Upper lobe of right lung (tissue), 1 donor: ENCODE data around the gene COL28A1. TPM values are rescaled to one million over a fixed set of nuclear protein-coding genes. Genes with fewer than 3 reads are reported as not detected.

Experiments used
- ATAC-seq: fragments of 200-7000 bp; cut with Tn5 transposase; one replicate; pipeline ENCODE4 v1.9.1; 2020; ENCODE audit warnings: mild to moderate bottlenecking, moderate library complexity
- DNase-seq: peaks from one replicate; pipeline ENCODE4 v3.0.0-alpha.2; 2020
- H3K27ac ChIP-seq: fragments of 200-600 bp; one replicate; pipeline ENCODE4 v1.8.0; 2022
- H3K27me3 ChIP-seq: fragments of 200-600 bp; one replicate; pipeline ENCODE4 v1.8.0; 2022; ENCODE audit warnings: mild to moderate bottlenecking
- H3K36me3 ChIP-seq: fragments of 200-600 bp; one replicate; pipeline ENCODE4 v1.8.0; 2022
- H3K4me1 ChIP-seq: fragments of 200-600 bp; one replicate; pipeline ENCODE4 v1.8.0; 2022
- H3K4me3 ChIP-seq: fragments of 200-600 bp; one replicate; pipeline ENCODE4 v1.8.0; 2022; ENCODE audit warnings: mild to moderate bottlenecking
- H3K9me3 ChIP-seq: fragments of 200-600 bp; one replicate; pipeline ENCODE4 v1.8.0; 2022
- CTCF ChIP-seq: fragments of 200-600 bp; IDR thresholded peaks from one replicate; pipeline ENCODE4 v1.8.0; 2022; ENCODE audit warnings: antibody characterized with exemption
- intact Hi-C: fragments of 100-400 bp; cut with DNase I; formaldehyde crosslinking; loops from one replicate; pipeline ENCODE4 v1.11.0; 2022
- total RNA-seq: library from RNA; stranded (reverse); fragmentation: NEBNext Ultra II Directional; extraction: Animal tissue kit (Norgen Biotek cat#: 25700); gene quantifications from one replicate; pipeline ENCODE4 v1.2.1, GENCODE V29; 2021
- donor health status: DM: no; HTN: yes; CAD: no; lungs with severe emphysema.

Gene COL28A1
- total RNA-seq, 1 donor from 2014 or later: 0.61 TPM

DNA sequence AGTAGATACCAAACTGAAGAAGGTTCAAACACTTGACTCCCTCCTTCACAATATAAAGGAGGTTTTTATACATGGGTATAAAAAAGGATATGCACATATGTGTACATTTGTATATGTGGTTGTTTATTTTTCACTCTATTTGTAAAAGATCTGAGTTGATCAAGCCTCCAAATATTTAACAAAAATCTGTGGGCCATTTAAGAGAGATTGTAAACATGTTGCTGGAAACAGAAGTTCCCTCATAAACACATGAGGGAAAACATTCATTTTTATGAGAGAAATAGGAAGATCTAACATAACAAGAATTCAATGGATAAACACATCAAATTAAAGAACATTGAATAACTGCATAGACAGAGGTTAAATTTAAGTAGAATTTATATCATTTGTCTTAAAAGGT is 81.7 kb downstream of the COL28A1 start:
- DNase-seq (no peak), ATAC-seq (no peak)
- H3K9me3 ChIP-seq: no peaks in the 10 kb centered on the region
- H3K27ac ChIP-seq: no peak overlapping the region
- TF ChIP-seq CTCF: no peak
- no peaks in the 10 kb centered on the region for H3K36me3 ChIP-seq
- H3K27me3 ChIP-seq: no peaks in the 10 kb centered on the region
- intact Hi-C loops: no loop called here
- no peak overlapping the region for H3K4me3 ChIP-seq
- no peaks in the 10 kb centered on the region for H3K4me1 ChIP-seq

DNA sequence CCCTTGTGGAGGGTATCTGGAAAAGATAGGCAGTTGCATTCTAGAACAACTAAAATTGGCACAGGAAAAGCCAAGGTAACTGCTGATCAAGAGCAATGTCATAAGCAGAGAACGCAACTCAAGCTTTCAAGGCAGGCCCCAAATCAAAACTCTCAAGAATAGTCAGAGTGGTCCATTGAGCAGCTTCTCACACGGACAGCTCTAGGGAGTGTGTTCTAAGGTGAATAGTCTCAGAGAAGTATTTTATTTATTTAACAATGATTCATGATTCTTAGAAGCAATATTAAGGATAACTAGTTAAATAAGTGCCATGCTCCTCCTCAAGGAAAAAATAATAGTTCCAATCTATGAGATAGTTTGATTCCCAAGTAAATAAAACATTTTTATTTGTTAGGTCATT is 83.0 kb downstream of the COL28A1 start:
- no peak for DNase-seq
- no peak for TF ChIP-seq CTCF
- no peaks in the 10 kb centered on the region for H3K36me3 ChIP-seq

GRCh38 chr7:7452119-7452518 is 83.6 kb downstream of the COL28A1 start:
- no peak overlapping the region for H3K27ac ChIP-seq
- no peak overlapping the region for H3K4me3 ChIP-seq
- H3K4me1 ChIP-seq: no peaks in the 10 kb centered on the region
- no peaks in the 10 kb centered on the region for H3K27me3 ChIP-seq
- DNase-seq (no peak), ATAC-seq (no peak)
- peaks cover 3% of the 10 kb centered on the region for H3K9me3 ChIP-seq
- no peak for TF ChIP-seq CTCF
- intact Hi-C loops: no loop called here
- no peaks in the 10 kb centered on the region for H3K36me3 ChIP-seq

More for the DNA sequence above, 83.0 kb downstream of the COL28A1 start:
- Histone ChIP-seq H3K27ac (no peak overlapping the region), H3K27me3 (no peaks in the 10 kb centered on the region), H3K4me1 (no peaks in the 10 kb centered on the region), H3K4me3 (no peak overlapping the region), H3K9me3 (peaks cover 3% of the 10 kb centered on the region)
- intact Hi-C loops: no loop called here
- ATAC-seq: no peak

DNA sequence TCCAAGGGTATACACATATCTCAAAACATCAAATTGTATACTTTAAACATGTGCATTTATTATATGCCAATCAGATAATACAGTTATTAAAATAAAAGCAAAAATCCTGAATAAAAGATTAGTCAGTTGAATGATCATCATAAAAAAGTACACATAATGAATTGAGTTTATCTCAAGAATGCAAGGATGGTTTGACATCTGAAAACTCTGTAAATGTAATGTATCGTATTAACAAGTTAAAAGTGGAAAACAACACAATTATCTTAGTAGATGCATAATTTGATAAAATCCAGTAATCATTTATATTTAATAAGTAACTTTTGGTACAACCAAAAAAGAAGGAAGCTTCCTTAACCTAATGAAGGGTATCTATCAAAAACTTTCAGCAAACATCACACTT is 86.6 kb downstream of the COL28A1 start:
- ATAC-seq: no peak

GRCh38 chr7:7446616-7447015 is 89.1 kb downstream of the COL28A1 start:
- Histone ChIP-seq H3K27ac (no peak overlapping the region), H3K36me3 (no peaks in the 10 kb centered on the region), H3K4me1 (no peaks in the 10 kb centered on the region), H3K9me3 (peaks cover 3% of the 10 kb centered on the region), H3K27me3 (no peaks in the 10 kb centered on the region), H3K4me3 (no peak overlapping the region)
- ATAC-seq (no peak), DNase-seq (no peak)
- intact Hi-C loops: loop anchor here (10.0 kb wide), 1 partner anchor 88 kb away; the partner anchor contains the start of gene COL28A1
- TF ChIP-seq CTCF: no peak

More for the DNA sequence above, 86.6 kb downstream of the COL28A1 start:
- Histone ChIP-seq H3K36me3 (no peaks in the 10 kb centered on the region), H3K27ac (no peak overlapping the region), H3K4me1 (no peaks in the 10 kb centered on the region), H3K4me3 (no peak overlapping the region), H3K9me3 (peaks cover 3% of the 10 kb centered on the region), H3K27me3 (no peaks in the 10 kb centered on the region)
- DNase-seq: no peak
- TF ChIP-seq CTCF: no peak
- intact Hi-C loops: loop anchor here (10.0 kb wide), 1 partner anchor 86 kb away; the partner anchor contains the start of gene COL28A1

DNA sequence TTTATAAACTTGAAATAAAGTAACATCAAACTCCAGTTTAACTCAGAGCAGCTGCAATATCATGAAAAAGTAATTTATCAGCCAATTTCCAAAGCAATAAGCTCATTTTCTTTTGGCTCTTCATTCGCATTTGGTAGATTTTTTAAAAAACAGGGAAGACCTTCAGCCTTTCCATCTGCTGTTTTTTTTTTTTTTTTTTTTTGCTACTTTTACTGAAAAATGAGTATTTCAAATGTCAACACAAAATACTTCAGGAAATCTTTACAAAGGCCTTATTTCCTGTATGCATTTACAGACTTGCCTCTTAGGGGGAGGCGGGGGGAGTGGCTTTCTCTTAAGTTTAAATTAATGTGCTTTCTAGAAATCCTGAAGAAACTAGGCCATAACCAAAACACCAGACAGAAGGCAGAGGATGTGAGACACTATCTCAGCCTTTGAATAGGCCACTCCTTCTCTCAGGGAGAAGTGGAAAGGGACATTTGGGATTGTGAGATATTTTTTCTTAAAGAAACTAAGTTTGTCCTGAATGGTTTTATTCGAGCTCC is 91.8 kb downstream of the COL28A1 start:
- TF ChIP-seq CTCF: no peak
- intact Hi-C loops: loop anchor here (10.0 kb wide), 1 partner anchor 91 kb away; the partner anchor contains the start of gene COL28A1
- DNase-seq (no peak), ATAC-seq (no peak)
- no peaks in the 10 kb centered on the region for H3K36me3 ChIP-seq
- H3K9me3 ChIP-seq: peaks cover 2% of the 10 kb centered on the region
- no peaks in the 10 kb centered on the region for H3K27me3 ChIP-seq
- no peak overlapping the region for H3K27ac ChIP-seq
- H3K4me3 ChIP-seq: no peak overlapping the region
- no peaks in the 10 kb centered on the region for H3K4me1 ChIP-seq
